ENCODE data around the gene SMOC2.

- no peak for TF ChIP-seq CTCF (IDR thresholded peaks at IDR 0.05)
- TF ChIP-seq POLR2A (IDR thresholded peaks at IDR 0.05) = no peak
Measured at GRCh38 chr6:168545428-168545827, 104.4 kb downstream of the SMOC2 start.

Measured in thyroid gland (tissue), 4 donors.